Measurements from ENCODE around the gene POLL.

DNA sequence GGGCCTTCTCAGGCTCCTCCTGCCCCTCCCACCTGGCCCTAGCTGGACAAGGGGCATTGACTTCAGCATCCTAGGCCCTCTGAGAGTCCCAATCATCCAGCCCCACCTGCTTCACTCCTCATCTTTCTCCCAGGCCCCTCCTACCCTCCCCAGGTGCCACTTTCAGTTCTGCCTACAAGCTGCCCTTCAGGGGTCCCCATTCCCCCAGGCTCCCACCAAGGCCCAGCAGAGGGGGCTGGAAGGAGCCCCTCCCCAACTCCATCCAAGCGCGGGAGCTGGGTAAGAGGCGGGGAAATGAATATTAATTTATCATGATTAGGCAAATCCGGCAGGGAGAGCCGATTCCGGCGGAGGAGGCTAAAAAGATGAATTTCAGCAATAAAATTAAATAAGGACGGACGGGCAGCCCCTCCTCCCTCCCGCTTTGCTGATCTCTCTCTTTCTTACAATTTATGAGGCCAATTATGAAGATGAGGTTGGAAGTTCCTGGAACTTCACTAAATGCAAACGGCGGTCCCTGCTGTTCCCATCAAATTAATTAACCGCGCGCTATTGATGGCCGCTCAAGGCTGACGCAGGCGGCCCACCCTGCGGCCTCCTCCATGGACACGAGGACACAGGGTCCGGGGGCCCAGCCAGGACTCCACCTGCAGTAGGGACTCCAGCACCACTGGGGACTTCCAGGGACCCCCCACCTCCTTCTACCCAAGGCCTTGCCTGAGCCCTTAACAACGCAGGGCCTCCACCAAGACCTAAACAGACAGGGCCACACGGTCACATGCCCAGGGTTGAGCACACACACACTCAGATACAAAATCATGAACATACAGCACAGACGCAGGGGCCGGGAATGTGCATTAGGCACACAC is 13.9 kb downstream of the POLL start:
- TF ChIP-seq POLR2A (IDR thresholded peaks at IDR 0.05; ENCODE audit: low read depth, low read length) = no peak
- no peak for TF ChIP-seq TAF1 (IDR thresholded peaks at IDR 0.05; ENCODE audit: low read depth, low read length)
- TF ChIP-seq POLR2AphosphoS5 (IDR thresholded peaks at IDR 0.05; ENCODE audit: low read depth, low read length) = no peak
- no peak for TF ChIP-seq SPI1 (IDR thresholded peaks at IDR 0.05; ENCODE audit: low read depth, low read length)

All from GM12891 (cell line).